ENCODE data around the gene L1CAM.

L1CAM gene

DNA sequence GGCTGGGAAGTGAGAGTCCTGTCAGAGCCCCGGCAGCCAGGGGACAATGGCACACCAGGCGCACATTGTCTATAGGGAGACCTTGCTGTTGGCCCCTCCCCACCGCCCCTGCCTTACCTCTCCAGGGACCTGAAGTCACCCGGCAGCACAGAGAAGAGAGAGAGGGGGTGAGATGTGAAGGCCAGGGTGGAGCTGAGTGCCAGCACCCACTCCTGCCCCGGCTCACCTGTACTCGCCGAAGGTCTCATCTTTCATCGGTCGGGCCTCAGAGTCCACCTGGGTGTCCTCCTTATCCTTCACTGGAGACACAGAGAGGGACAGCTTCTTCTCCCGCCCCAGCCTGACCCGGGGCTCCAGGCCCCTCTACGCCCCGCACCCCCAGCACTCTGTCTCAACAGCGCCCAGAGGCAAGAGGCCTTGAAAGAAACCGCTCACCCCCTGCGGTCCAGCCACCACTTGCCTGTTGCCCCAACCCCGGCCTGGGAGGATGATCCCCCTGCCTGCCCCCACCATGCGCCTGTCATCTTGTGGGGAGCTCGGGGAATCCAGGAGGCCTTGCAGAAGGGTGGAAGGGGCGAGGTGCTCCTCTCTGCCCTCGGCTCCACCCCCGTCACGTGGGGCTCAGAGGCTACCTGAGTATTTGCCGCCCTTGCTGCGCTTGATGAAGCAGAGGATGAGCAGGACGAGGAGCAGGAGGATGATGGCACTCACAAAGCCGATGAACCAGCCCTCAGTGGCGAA, 22.6 kb downstream of the L1CAM start:
- no peak for DNase-seq

GRCh38 chrX:153862369-153863250, 23.4 kb downstream of the L1CAM start:
- no peak for DNase-seq

DNA sequence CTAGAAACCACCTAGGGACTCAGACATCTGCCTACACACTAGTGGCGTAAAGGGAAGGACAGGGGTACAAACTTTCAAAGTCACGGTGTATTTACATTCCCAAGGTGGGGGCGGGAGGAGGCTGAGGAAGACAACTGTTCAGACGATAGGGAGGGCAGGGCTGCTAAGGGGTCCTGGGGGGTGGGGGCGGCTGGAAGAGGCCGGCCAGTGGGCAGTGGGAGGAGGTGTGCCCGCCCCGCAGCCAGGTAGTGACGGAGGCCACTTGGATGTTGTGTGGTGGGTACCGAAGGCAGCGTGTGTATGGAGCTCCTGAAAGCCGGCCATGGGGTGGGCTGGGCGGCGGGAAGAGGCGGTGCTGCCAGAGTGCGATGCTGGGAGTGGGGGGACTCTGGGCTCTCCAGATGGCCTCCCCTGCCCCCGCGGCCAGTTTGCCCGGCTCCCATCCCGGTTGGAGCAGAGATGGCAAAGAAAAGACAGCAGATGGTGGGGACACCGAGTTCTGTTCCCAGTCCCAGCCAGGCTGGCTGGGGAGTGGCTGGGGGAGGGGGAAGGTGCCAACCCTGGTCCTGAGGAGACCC, 24.2 kb downstream of the L1CAM start:
- DNase-seq = no peak

- no peak for DNase-seq
These were observed 24.8 kb downstream of the L1CAM start for GRCh38 chrX:153861151-153861550.

GRCh38 chrX:153857348-153857903, 28.5 kb downstream of the L1CAM start:
- DNase-seq = no peak

- no peak for DNase-seq
These were observed 31.3 kb downstream of the L1CAM start for GRCh38 chrX:153854702-153855101.

GRCh38 chrX:153853902-153854267, 32.1 kb downstream of the L1CAM start:
- DNase-seq = no peak

GRCh38 chrX:153853180-153853901, 32.6 kb downstream of the L1CAM start:
- no peak for DNase-seq

- DNase-seq = no peak
These were observed 34.0 kb downstream of the L1CAM start for GRCh38 chrX:153851981-153852380.

DNA sequence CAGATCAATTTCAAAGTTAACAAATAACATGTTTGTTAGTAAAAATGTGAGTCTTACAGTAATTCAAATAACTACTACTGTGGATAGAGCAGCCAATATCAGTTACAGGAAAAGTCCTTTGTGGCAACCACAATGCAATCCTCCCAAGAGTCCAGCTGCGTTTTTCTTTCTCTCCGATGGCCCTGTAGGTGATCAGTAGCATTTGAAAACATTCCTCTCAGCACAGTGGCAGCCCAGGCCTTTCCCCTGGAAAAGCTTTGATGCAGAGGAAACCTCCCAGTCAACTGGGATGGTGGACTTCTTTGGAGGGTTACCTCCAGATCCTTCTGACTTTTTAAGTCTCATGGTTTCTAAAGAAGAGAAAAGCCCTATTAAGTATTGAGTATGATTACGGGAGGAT, 37.6 kb downstream of the L1CAM start:
- no peak for DNase-seq

- no peak for DNase-seq
These were observed 40.1 kb downstream of the L1CAM start for GRCh38 chrX:153845842-153846241.

- DNase-seq = no peak
These were observed 40.8 kb downstream of the L1CAM start for GRCh38 chrX:153845195-153845594.

GRCh38 chrX:153844509-153845082, 41.4 kb downstream of the L1CAM start:
- DNase-seq = no peak

DNA sequence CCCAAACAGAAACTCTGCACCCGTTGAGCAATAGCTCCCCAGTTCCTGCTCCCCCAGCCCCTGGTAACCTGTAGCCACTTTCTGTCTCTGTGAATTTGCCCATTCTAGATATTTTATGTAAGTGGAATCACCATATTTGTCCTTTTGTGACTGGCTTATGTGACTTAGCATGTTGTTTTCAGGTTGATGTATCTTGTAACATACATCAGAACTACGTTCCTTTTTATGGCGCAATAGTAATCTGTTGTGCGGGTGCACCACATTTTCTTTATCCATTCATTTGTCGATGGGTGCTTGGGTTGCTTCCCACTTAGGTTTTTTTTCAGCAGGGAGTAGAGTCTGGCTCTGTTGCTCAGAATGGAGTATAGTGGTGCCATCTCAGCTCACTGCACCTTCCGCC, 49.1 kb downstream of the L1CAM start:
- DNase-seq = no peak

DNA sequence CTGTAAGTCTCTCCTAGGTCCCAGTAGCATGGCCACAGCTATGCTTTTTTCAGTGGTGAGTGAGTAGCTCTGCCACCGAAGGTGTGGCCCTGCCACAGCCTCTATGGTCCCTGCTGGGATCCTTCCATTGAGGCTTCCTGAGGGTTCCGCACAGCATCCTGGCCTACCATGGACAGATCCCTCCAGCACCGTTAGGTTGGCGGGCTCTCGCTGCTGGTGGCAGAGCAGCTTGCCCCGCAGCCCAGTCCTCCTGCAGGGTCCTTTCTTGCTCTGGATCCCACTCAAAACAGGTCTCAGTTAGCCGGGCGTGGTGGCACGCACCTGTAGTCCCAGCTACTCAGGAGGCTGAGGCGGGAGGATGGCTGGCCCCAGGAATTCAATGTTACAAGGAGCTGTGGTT, 53.2 kb downstream of the L1CAM start:
- no peak for DNase-seq

DNA sequence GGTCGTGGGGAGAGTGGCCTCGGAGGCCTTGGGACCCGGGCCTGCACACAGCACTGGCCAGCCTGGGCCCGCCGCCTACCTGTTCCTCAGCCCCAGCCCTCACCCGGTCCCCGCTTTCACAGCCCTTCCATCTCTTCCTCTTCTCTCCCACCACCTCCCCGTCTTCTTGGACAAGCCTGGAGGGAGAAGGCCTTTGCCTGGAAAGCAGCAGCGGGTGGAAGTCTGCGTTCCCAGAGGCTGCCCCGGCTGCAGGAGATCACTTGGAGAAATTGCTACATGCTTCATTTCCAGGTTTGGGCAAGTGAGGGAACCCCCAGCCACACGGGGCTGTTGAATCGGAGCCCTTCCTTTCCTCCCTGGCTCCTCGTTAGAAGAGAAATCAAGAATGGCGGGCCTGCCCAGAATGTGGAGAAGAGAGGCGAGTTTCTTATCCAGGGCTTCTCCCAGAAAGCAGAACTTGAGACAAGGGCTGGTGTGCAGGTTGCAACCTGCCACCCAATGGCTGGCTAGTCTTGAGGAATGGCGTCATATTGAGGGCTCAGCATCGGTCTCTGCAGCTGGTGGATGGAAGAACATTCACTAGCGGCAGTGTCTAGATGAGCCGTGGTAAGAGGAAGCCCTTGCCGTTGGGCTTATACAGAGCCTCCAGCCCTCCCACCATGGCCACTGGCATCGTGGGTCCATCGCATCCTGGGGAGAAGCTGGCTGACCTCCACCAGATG, 54.4 kb downstream of the L1CAM start:
- no peak for DNase-seq

DNA sequence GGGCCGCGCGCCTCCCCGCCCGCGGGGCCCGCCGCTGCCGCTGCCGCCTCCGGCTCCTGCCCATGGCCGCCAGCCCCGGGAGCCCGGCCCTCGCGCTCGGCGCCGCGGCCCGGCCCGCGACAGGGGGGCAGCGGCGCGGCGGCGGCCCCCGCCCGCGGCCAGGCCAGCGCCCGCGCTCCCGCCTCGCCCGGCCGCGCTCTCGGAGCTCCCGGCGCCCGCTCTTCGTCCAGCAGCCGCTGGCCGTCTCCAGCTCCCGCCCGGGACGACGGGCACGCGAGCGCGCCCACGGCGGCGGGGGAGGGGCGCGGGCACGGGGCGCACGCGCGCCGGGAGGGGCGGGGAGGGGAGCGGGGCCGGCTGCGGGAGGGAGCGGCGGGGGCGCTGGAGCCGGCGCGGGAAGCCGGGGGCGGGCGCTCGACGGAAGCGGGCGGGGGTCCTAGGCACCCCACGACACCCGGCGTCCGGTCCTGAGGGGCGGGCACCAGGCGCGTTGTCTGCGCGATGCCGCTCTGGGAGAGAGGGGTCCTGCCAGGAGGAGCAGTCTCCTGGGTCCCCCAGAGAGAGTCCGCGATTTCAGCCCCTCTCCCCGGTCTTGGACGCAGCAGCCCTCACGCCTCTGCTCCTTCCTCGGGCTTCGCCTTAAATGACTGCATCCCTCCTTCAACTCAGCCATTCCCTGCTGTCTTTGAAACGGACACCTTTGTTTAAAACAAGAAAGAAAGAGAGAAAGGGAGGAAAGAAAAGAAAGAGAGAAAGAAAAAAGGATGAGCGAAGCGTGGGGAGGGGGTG, 55.1 kb downstream of the L1CAM start:
- DNase-seq = no peak

DNA sequence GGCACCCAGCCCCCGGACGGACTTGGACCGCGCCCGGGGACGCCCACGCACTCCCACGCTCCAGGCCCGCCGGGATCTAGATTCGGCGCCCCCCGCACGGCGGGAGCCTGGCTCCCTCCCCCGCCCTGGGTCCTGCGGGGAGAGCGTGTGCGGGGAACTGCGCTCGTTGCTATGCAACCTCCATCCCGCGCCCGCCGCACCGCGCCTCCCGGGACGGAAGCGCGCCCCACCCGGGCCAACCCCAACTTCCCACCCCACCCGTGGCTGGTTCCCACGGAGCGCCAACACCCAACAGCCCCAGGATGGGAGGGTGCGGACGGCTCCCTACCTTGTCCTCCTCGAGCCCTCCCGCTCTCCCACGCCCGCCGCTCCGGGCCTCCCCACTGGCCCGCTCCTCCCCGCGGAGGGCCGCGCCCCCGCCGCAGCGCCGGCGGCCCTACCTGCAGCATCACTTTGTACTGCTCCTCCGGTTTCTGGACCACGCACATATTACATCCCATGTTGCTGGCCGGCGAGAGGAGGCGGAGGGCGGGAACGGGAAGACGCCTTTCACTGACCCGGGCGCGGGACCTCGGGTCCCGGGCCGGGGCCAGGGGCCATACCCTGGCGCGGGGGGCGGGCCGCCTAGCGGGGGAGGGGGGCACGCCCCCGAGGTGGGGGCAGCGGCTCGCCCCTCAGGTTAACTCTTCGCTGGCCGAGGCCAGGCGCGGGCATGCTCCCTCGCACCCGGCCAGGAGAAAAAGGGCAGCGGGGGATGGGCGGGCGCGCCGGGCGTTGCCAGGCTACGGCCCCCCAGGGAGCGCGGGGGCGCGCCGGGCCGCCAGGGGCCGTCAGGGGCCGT, 56.0 kb downstream of the L1CAM start, which contains the start of gene PDZD4:
TSS of gene PDZD4 (minus strand) at position 746 of the 841 bp plus-strand sequence. CDS start at position 500, 246 bp downstream.
- DNase-seq = no peak

GRCh38 chrX:153829549-153829798, 56.5 kb downstream of the L1CAM start:
- DNase-seq = no peak
